GM13976 (cell line): Measurements from ENCODE around the gene DGKZ.

Source experiments
- DNase-seq: peaks from one replicate; pipeline ENCODE4 v3.0.0; 2012; ENCODE audit warnings: low spot score
- in situ Hi-C: fragments of 300-500 bp; cut with MboI; formaldehyde crosslinking; loops from one replicate; pipeline ENCODE4 v1.12.0; 2022; ENCODE audit warnings: low sequenced_read_pairs, mixed read lengths, inconsistent platforms; ENCODE audit not compliant: unreplicated experiment
- TF ChIP-seq, protein P1 (sequence below): IDR thresholded peaks from 2 replicates; pipeline ENCODE4 v1.5.1; 2012; ENCODE audit warnings: borderline replicate concordance, mild to moderate bottlenecking; ENCODE audit not compliant: insufficient read depth; ENCODE audit errors: extremely low read depth, missing control alignments, control extremely low read depth

Gene DGKZ

DNA sequence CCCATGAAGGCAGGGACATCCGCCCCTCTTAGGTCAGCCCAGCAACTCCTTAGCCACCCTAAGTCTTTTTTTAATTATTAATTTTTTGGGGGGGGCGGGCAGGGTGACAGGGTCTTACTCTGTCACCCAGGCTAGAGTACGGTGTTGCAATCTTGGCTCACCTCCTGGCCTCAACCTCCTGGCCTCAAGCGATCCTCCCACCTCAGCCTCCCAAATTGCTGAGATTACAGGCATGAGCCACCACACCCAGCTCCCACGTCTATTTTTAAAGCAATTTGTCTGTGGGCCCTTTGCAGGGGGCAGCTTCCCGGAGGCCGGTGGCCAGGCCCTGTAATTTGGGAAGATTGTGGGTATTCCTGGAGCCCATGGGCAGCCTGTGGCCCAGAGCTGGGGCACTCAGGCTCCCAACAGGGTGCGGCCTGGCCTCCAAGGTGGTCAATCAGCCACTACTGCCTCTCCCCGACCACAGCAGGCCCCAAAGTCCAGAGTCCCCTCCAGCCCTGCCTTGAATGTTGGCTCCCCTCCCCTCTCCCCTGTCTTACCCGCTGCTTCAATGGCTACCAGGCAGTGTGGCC is 42.6 kb upstream of the DGKZ start:
- in situ Hi-C loops: no loop called here
- TF ChIP-seq, protein P1, sequence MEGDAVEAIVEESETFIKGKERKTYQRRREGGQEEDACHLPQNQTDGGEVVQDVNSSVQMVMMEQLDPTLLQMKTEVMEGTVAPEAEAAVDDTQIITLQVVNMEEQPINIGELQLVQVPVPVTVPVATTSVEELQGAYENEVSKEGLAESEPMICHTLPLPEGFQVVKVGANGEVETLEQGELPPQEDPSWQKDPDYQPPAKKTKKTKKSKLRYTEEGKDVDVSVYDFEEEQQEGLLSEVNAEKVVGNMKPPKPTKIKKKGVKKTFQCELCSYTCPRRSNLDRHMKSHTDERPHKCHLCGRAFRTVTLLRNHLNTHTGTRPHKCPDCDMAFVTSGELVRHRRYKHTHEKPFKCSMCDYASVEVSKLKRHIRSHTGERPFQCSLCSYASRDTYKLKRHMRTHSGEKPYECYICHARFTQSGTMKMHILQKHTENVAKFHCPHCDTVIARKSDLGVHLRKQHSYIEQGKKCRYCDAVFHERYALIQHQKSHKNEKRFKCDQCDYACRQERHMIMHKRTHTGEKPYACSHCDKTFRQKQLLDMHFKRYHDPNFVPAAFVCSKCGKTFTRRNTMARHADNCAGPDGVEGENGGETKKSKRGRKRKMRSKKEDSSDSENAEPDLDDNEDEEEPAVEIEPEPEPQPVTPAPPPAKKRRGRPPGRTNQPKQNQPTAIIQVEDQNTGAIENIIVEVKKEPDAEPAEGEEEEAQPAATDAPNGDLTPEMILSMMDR: no peak
- no peak for DNase-seq

DNA sequence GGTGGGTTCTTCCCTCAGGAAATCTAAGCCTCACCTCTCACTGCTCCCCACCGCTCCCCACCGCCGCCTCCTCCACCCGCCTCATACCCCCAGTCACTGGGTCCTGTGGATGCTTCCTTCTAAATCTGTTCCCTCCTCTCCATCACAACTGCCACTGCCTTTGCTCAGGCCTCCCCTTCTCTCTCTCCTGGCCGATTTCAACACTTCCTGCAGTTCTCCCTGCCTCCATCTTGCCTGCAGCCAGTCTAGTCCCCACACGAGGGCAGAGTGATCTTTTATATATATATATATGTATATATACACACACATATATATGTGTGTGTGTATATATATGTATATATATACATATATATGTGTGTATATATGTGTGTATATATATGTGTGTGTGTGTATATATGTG is 42.0 kb upstream of the DGKZ start:
- TF ChIP-seq, protein P1: no peak
- no peak for DNase-seq
- in situ Hi-C loops: no loop called here

DNA sequence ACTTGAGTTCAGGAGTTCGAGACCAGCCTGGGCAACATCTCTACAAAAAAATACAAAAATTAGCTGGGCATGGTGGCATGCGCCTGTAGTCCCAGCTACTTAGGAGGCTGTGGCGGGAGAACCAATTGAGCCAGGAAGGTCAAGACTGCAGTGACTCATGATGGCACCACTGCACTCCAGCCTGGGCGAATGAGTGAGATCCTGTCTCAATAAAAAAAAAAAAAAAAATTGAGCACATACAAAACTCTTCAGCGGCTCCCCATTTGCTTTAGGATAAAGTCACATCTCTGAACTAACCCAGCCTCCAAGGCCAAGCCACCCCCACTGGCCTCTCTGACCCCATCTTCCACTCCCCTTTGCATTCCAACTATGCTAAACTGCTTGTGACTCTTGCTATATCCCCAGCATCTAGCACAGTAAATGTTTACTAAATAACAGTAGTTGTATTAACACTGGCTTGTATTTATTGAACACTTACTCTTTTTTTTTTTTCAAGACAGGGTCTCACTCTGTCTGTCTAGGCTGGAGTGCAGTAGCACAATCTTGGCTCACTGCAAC is 40.9 kb upstream of the DGKZ start:
- no peak for DNase-seq
- TF ChIP-seq, protein P1: no peak
- in situ Hi-C loops: no loop called here

DNA sequence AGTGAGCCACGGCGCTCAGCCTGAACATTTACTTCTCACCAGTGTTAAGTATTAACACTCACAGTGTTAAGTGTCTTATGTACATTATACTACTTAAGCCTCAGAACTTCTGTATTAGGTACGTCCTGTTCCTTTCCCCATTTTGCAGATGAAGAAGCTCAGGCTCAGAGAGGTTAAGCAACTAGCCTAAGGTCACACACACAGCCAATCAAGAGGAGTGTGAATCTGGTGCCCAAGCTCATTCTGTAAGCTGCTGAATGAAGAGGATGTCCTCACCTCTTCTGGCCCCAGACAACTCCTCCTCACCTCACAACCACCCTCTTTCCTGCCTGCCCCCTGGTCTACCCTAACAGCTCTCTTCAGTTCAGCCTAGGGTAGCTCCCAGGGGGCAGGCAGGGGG is 39.9 kb upstream of the DGKZ start:
- in situ Hi-C loops: no loop called here
- TF ChIP-seq, protein P1: no peak
- DNase-seq: no peak

DNA sequence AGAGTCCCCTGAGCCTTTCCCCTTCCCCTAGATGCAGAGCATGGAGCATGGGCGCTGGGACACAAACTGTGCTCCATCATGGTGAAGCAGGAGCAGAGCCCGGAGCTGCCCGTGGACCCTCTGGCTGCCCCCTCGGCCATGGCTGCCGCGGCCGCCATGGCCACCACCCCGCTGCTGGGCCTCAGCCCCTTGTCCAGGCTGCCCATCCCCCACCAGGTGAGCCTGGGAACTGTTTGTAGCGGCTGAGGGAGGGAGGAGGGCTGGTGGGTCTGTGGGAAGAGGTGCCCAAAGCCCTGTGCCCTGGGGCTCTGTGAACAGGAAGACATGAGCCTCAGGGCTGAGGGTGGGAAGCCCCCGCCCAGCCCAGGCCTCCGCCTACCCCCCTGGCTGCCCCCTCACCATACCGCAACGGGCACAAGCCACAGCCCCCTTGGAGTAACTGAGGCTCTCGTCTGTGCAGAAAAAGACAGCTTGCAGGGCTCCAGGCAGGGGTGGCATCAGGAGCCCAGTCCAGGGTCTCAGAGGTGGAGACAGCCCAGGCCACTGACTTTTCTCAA is 39.4 kb upstream of the DGKZ start:
- in situ Hi-C loops: no loop called here
- TF ChIP-seq, protein P1: no peak
- DNase-seq: no peak

DNA sequence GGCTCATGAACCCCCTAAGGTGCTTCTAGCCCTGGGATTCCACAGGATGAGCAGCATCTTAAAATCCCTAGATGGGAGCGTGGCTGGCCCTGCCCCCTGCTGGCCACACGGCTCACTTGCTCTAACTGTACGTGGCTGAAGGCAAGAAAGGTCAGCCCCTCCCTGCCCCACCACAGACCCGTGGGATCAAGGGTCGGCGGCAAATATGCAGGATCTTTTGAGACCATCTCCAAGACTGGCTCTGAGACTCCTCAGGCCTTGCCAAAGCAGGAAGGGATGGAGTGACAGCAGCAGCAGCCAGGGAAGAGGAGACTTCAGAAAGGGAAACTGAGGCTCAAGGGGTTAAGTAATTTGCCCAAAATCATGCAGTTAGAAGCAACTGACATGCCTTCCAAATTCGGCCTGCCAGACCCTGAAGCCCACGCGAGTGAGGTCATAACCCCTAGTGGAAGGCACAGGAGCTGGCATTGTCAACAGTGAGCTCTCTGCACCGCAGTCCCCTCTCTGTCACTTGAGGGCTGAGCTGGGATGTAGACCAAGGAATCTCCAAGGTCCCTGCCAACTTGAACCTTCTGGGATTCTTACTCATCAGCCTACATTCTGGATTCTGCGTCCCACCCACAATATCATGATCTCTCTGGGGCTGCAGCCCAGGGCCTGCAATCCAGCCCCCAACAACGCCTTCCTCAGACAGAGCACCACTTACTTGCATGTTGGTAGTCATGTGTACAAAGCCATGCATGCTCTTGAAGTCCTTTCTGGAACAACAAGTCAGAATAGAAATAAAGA is 38.4 kb upstream of the DGKZ start:
- DNase-seq: peak; percentile 88
- TF ChIP-seq, protein P1: peak; percentile 86
- in situ Hi-C loops: no loop called here
